Activated CD8-positive, alpha-beta memory T cell treated with anti-CD3 and anti-CD28 coated beads, Interleukin-2, amount 50 U/mL, for 24 hours (primary cell): ENCODE measurements around the gene CLTC.
"Not testable (repeated sequence)": the region's sequence is repeated elsewhere in the genome, so short reads cannot be mapped to it uniquely, and the experiment has no call there.

Experiments used
- DNase-seq: peaks from one replicate; pipeline ENCODE4 v3.0.0-alpha.2; 2020; ENCODE audit errors: extremely low read depth

Gene CLTC

GRCh38 chr17:59619298-59620063, at the start of gene CLTC:
Gene CLTC (plus strand): TSS chr17:59619895. CDS start chr17:59620132, 237 bp downstream.
- peak; percentile 82 for DNase-seq

- DNase-seq: no peak
These were observed 47.3 kb upstream of the CLTC start for GRCh38 chr17:59572301-59572924.

GRCh38 chr17:59584168-59584567, 35.5 kb upstream of the CLTC start:
- not testable (repeated sequence) for DNase-seq

GRCh38 chr17:59600169-59600568, 19.5 kb upstream of the CLTC start:
- DNase-seq: no peak

GRCh38 chr17:59601130-59601529, 18.6 kb upstream of the CLTC start:
- DNase-seq: no peak

GRCh38 chr17:59607061-59607460, 12.6 kb upstream of the CLTC start:
- no peak for DNase-seq

GRCh38 chr17:59607817-59608403, 11.8 kb upstream of the CLTC start:
- no peak for DNase-seq

- DNase-seq: no peak
These were observed 8.2 kb upstream of the CLTC start for GRCh38 chr17:59611503-59611902.

GRCh38 chr17:59616253-59616920, 3.3 kb upstream of the CLTC start:
- no peak for DNase-seq

- no peak for DNase-seq
These were observed 2.5 kb upstream of the CLTC start for GRCh38 chr17:59617156-59617732.

- no peak for DNase-seq
These were observed 729 bp upstream of the CLTC start for GRCh38 chr17:59619035-59619297.

GRCh38 chr17:59620064-59620359, 317 bp downstream of the CLTC start:
- no peak for DNase-seq

GRCh38 chr17:59620518-59621259, 994 bp downstream of the CLTC start:
- DNase-seq: peak; percentile 10

GRCh38 chr17:59621771-59622170, 2.1 kb downstream of the CLTC start:
- no peak for DNase-seq

GRCh38 chr17:59623151-59623550, 3.5 kb downstream of the CLTC start:
- no peak for DNase-seq

- no peak for DNase-seq
These were observed 7.1 kb downstream of the CLTC start for GRCh38 chr17:59626756-59627155.

GRCh38 chr17:59627274-59627673, 7.6 kb downstream of the CLTC start:
- no peak for DNase-seq

GRCh38 chr17:59627770-59628171, 8.1 kb downstream of the CLTC start:
- no peak for DNase-seq

GRCh38 chr17:59629174-59629573, 9.5 kb downstream of the CLTC start:
- DNase-seq: no peak

GRCh38 chr17:59631276-59631675, 11.6 kb downstream of the CLTC start:
- DNase-seq: no peak

- no peak for DNase-seq
These were observed 12.7 kb downstream of the CLTC start for GRCh38 chr17:59632398-59632797.
